Activated B cell treated with CpG ODN at 0.5 μM for 24 hours (primary cell): Measurements from ENCODE around the gene RFTN1. TPM values are rescaled to one million over a fixed set of nuclear protein-coding genes. Genes with fewer than 3 reads are reported as not detected.
A peak's percentile ranks its signal among the peaks of the same experiment; 100 is the strongest.

Experiments used
- ATAC-seq: fragments of 200-7000 bp; cut with Tn5 transposase; one replicate; pipeline ENCODE4 v1.10.0; 2021; ENCODE audit warnings: low read depth, mild to moderate bottlenecking, moderate library complexity
- CTCF ChIA-PET: fragments of 350-600 bp; sonication (Branson Sonifier 250); formaldehyde crosslinking; loops from one replicate; lab custom pipeline; 2021; ENCODE audit warnings: antibody characterized with exemption; lab: Charles Lee
- POLR2A ChIA-PET: fragments of 350-600 bp; sonication (Branson Sonifier 250); formaldehyde crosslinking; loops from one replicate; lab custom pipeline; 2021; ENCODE audit warnings: antibody characterized with exemption; lab: Charles Lee
- DNase-seq: peaks from one replicate; pipeline ENCODE4 v3.0.0; 2022
- H3K27ac Mint-ChIP-seq: one replicate; pipeline ENCODE4 v1.8.0; 2020; ENCODE audit warnings: mixed read lengths
- H3K27me3 Mint-ChIP-seq: one replicate; pipeline ENCODE4 v1.8.0; 2021; ENCODE audit warnings: mixed read lengths
- H3K36me3 Mint-ChIP-seq: one replicate; pipeline ENCODE4 v1.8.0; 2021; ENCODE audit warnings: low read depth, mixed read lengths
- H3K4me1 Mint-ChIP-seq: one replicate; pipeline ENCODE4 v1.8.0; 2021; ENCODE audit warnings: mixed read lengths
- H3K4me3 Mint-ChIP-seq: one replicate; pipeline ENCODE4 v1.8.0; 2020; ENCODE audit warnings: mild to moderate bottlenecking, mixed read lengths
- H3K9me3 Mint-ChIP-seq: one replicate; pipeline ENCODE4 v1.8.0; 2020; ENCODE audit warnings: mixed read lengths
- intact Hi-C: fragments of 100-400 bp; cut with micrococcal nuclease; formaldehyde crosslinking; loops from one replicate; pipeline ENCODE4 v1.15.1; 2024
- total RNA-seq: library from RNA; stranded (reverse); gene quantifications from 2 replicates; pipeline ENCODE4 v1.2.3, GENCODE V29; 2022
- TF ChIP-seq, protein P1 (sequence below): fragments of 200-600 bp; IDR thresholded peaks from one replicate; pipeline ENCODE4 v1.8.0; 2022; ENCODE audit warnings: antibody characterized with exemption, mild to moderate bottlenecking

RFTN1 gene
- total RNA-seq, 1 donor from 2014 or later: 365 TPM

GRCh38 chr3:16437640-16438039 is 75.9 kb downstream of the RFTN1 start:
- Mint-ChIP-seq H3K4me3 (no peak overlapping the region), H3K27ac (no peak overlapping the region), H3K4me1 (peaks cover 49% of the 10 kb centered on the region), H3K36me3 (peaks cover 28% of the 10 kb centered on the region), H3K9me3 (peaks cover 2% of the 10 kb centered on the region), H3K27me3 (no peaks in the 10 kb centered on the region)
- intact Hi-C loops: no loop called here
- ChIA-PET CTCF (no interaction called here), POLR2A (interaction anchor here (1.5 kb wide), 1 partner anchor 74 kb away, joined by 6 read pairs; no protein-coding TSS in a partner anchor)
- no peak for DNase-seq
- ATAC-seq: no peak
- TF ChIP-seq, protein P1, sequence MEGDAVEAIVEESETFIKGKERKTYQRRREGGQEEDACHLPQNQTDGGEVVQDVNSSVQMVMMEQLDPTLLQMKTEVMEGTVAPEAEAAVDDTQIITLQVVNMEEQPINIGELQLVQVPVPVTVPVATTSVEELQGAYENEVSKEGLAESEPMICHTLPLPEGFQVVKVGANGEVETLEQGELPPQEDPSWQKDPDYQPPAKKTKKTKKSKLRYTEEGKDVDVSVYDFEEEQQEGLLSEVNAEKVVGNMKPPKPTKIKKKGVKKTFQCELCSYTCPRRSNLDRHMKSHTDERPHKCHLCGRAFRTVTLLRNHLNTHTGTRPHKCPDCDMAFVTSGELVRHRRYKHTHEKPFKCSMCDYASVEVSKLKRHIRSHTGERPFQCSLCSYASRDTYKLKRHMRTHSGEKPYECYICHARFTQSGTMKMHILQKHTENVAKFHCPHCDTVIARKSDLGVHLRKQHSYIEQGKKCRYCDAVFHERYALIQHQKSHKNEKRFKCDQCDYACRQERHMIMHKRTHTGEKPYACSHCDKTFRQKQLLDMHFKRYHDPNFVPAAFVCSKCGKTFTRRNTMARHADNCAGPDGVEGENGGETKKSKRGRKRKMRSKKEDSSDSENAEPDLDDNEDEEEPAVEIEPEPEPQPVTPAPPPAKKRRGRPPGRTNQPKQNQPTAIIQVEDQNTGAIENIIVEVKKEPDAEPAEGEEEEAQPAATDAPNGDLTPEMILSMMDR: no peak

GRCh38 chr3:16433701-16434151 is 79.8 kb downstream of the RFTN1 start:
- Mint-ChIP-seq H3K27ac (peak overlapping the region; percentile 74), H3K4me1 (peaks cover 63% of the 10 kb centered on the region), H3K4me3 (peak overlapping the region; percentile 68), H3K27me3 (no peaks in the 10 kb centered on the region), H3K36me3 (peaks cover 56% of the 10 kb centered on the region), H3K9me3 (no peaks in the 10 kb centered on the region)
- DNase-seq (peak; percentile 58), ATAC-seq (peak; percentile 63)
- TF ChIP-seq, protein P1: no peak
- ChIA-PET POLR2A (interaction anchor here (1.6 to 5.0 kb wide), 4 partner anchors 54 to 82 kb away, joined by 4 to 144 read pairs (median 20); partner anchors contain the start of gene RFTN1), CTCF (no interaction called here)
- intact Hi-C loops: loop anchor here (1.0 to 5.0 kb wide), 3 partner anchors 34 to 454 kb away; no protein-coding TSS in a partner anchor

GRCh38 chr3:16432714-16433113 is 80.8 kb downstream of the RFTN1 start:
- TF ChIP-seq, protein P1: no peak
- ATAC-seq: no peak
- no peak for DNase-seq
- Mint-ChIP-seq H3K4me3 (peak overlapping the region; percentile 9), H3K27me3 (no peaks in the 10 kb centered on the region), H3K27ac (peak overlapping the region; percentile 76), H3K4me1 (peaks cover 64% of the 10 kb centered on the region), H3K36me3 (peaks cover 61% of the 10 kb centered on the region), H3K9me3 (no peaks in the 10 kb centered on the region)
- POLR2A ChIA-PET: interaction anchor here (0.7 to 5.0 kb wide), 7 partner anchors 15 to 83 kb away, joined by 4 to 144 read pairs (median 5); partner anchors contain the start of gene RFTN1
- CTCF ChIA-PET: interaction anchor here (2.9 kb wide), 1 partner anchor 79 kb away, joined by 10 read pairs; no protein-coding TSS in a partner anchor
- intact Hi-C loops: loop anchor here (1.0 to 5.0 kb wide), 3 partner anchors 35 to 455 kb away; no protein-coding TSS in a partner anchor

- ChIA-PET POLR2A (interaction anchor here (0.6 to 5.0 kb wide), 28 partner anchors 9 to 1219 kb away, joined by 3 to 144 read pairs (median 4); partner anchors contain the start of gene RFTN1), CTCF (interaction anchor here (1.4 to 2.9 kb wide), 3 partner anchors 36 to 141 kb away, joined by 4 to 10 read pairs (median 7); no protein-coding TSS in a partner anchor)
- TF ChIP-seq, protein P1: no peak
- Mint-ChIP-seq H3K27ac (peak overlapping the region; percentile 89), H3K4me3 (peak overlapping the region; percentile 65), H3K4me1 (peaks cover 74% of the 10 kb centered on the region), H3K9me3 (no peaks in the 10 kb centered on the region), H3K36me3 (peaks cover 76% of the 10 kb centered on the region), H3K27me3 (no peaks in the 10 kb centered on the region)
- DNase-seq: peak; percentile 56
- peak; percentile 89 for ATAC-seq
- intact Hi-C loops: loop anchor here (1.0 to 5.0 kb wide), 9 partner anchors 14 to 1312 kb away; partner anchors contain the start of genes OXNAD1 and TBC1D5
Observed at GRCh38 chr3:16430717-16431630, 82.5 kb downstream of the RFTN1 start.
